Activated CD4-positive, alpha-beta memory T cell treated with anti-CD3 and anti-CD28 coated beads, Interleukin-2, amount 10 ng/mL, durations not matched to agents 7 days and 5 days (primary cell): ENCODE data around the gene DGCR8. TPM values are rescaled to one million over a fixed set of nuclear protein-coding genes. Genes with fewer than 3 reads are reported as not detected.

Experiments
- CTCF ChIA-PET: fragments of 350-600 bp; sonication (Branson Sonifier 250); formaldehyde crosslinking; loops from one replicate; lab custom pipeline; 2021; ENCODE audit warnings: antibody characterized with exemption, inconsistent platforms; lab: Charles Lee
- POLR2A ChIA-PET: fragments of 350-600 bp; sonication (Branson Sonifier 250); formaldehyde crosslinking; loops from one replicate; lab custom pipeline; 2021; ENCODE audit warnings: antibody characterized with exemption; lab: Charles Lee
- DNase-seq: peaks from one replicate; pipeline ENCODE4 v3.0.0-alpha.2; 2020
- H3K27ac Mint-ChIP-seq: one replicate; pipeline ENCODE4 v1.8.0; 2021; ENCODE audit warnings: mild to moderate bottlenecking, mixed read lengths
- H3K27me3 Mint-ChIP-seq: one replicate; pipeline ENCODE4 v1.8.0; 2021; ENCODE audit warnings: mixed read lengths
- H3K36me3 Mint-ChIP-seq: one replicate; pipeline ENCODE4 v1.8.0; 2021; ENCODE audit warnings: low read depth, mixed read lengths
- H3K4me1 Mint-ChIP-seq: one replicate; pipeline ENCODE4 v1.8.0; 2021; ENCODE audit warnings: mixed read lengths
- H3K4me3 Mint-ChIP-seq: one replicate; pipeline ENCODE4 v1.8.0; 2021; ENCODE audit warnings: mild to moderate bottlenecking, mixed read lengths
- H3K9me3 Mint-ChIP-seq: one replicate; pipeline ENCODE4 v1.8.0; 2021; ENCODE audit warnings: mixed read lengths
- total RNA-seq, 2 experiments: library from RNA; stranded (reverse); gene quantifications; one replicate each; pipeline ENCODE4 v1.2.3, GENCODE V29; 2021

DGCR8 gene
- total RNA-seq, 2 experiments from 2014 or later, result 40.4 to 41.1 TPM

DNA sequence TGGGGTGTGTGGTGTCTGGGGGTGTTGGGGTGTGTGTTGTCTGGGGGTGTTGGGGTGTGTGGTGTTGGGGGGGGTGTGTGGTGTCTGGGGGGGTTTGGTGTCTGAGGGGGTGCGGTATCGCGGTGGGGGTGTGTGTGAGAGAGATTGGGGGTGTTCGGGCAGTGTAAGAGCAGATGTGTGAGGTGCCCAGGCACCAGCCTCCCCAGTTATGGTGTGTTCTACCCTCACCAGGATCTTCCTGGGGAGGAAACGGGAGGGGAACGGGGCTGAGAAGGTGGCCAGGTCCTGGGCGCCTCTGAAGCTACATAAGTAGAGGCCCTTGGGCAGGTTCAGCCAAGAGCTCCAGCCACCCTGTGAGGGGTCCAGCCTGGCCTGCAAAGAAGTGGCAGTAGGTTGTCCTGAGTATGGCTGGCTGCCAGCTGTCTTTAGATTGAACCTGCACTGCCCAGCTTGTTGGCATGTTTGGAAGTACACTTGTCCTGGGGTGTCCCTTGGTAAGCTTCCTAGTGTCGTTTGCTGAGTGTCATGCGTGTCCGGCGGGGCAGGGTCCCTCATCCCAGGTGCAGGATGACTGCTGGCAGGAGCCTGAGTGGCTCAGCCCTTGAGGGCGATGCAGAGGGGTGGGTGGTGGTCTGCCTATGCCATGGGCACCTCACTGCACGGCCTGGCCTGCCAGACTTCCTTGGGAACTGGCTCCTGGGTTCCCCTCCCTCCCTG lies 43.5 kb downstream of the DGCR8 start:
- Mint-ChIP-seq H3K27me3 (no peaks in the 10 kb centered on the region), H3K27ac (no peak overlapping the region), H3K36me3 (peaks cover 67% of the 10 kb centered on the region), H3K4me1 (peaks cover 32% of the 10 kb centered on the region), H3K4me3 (no peak overlapping the region), H3K9me3 (no peaks in the 10 kb centered on the region)
- DNase-seq, result no peak
- ChIA-PET CTCF (no interaction called here), POLR2A (interaction anchor here (1.4 kb wide), 1 partner anchor 11 kb away, joined by 3 read pairs; no protein-coding TSS in a partner anchor)

DNA sequence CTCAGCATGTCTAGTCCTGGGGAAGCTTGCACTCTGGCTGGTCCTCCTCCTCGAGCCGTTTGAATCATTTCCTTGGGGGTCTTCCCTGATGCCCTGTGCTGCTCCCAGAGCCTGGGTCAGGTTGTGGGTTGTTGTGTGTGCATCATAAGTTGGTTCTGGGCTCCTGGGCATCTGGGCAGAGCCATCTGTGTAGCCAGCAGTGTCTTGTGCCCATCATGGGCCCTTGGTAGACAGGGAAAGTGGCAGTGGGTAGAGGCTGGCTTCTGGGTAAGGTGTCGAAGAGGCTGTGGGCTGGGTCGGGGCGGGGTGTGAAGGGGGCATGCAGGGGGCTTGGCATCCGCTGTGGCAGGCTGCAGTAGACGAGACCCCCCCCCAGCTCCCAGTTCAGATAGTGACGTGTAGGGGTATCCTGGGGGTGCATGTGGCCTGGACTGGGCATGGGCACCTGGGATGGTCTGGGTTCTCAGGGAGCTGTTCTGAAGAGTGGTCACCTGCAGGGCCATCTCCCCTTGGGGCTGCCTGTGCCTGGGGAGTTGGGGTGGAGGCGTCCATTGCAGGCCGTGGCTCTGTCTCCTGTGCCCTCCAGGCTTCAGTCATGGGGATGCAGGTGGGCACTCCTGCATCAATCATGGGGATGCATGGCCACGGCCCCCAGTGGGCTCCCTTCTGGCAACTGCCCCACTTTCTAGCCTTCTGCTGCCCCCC lies 44.2 kb downstream of the DGCR8 start:
- DNase-seq, result no peak
- ChIA-PET CTCF (no interaction called here), POLR2A (interaction anchor here (1.0 to 1.4 kb wide), 2 partner anchors 12 to 13 kb away, joined by 3 read pairs; no protein-coding TSS in a partner anchor)
- no peak overlapping the region for H3K4me3 Mint-ChIP-seq
- no peak overlapping the region for H3K27ac Mint-ChIP-seq
- no peaks in the 10 kb centered on the region for H3K27me3 Mint-ChIP-seq
- peaks cover 60% of the 10 kb centered on the region for H3K36me3 Mint-ChIP-seq
- no peaks in the 10 kb centered on the region for H3K9me3 Mint-ChIP-seq
- H3K4me1 Mint-ChIP-seq, result peaks cover 26% of the 10 kb centered on the region

GRCh38 chr22:20125201-20126174 lies 45.4 kb downstream of the DGCR8 start:
- Mint-ChIP-seq H3K4me1 (peaks cover 21% of the 10 kb centered on the region), H3K9me3 (no peaks in the 10 kb centered on the region), H3K27ac (no peak overlapping the region), H3K36me3 (peaks cover 49% of the 10 kb centered on the region), H3K4me3 (no peak overlapping the region), H3K27me3 (no peaks in the 10 kb centered on the region)
- ChIA-PET POLR2A (interaction anchor here (1.0 to 5.7 kb wide), 2 partner anchors 7 to 15 kb away, joined by 3 to 56 read pairs; partner anchors contain the start of genes RANBP1 and TRMT2A), CTCF (no interaction called here)
- no peak for DNase-seq

DNA sequence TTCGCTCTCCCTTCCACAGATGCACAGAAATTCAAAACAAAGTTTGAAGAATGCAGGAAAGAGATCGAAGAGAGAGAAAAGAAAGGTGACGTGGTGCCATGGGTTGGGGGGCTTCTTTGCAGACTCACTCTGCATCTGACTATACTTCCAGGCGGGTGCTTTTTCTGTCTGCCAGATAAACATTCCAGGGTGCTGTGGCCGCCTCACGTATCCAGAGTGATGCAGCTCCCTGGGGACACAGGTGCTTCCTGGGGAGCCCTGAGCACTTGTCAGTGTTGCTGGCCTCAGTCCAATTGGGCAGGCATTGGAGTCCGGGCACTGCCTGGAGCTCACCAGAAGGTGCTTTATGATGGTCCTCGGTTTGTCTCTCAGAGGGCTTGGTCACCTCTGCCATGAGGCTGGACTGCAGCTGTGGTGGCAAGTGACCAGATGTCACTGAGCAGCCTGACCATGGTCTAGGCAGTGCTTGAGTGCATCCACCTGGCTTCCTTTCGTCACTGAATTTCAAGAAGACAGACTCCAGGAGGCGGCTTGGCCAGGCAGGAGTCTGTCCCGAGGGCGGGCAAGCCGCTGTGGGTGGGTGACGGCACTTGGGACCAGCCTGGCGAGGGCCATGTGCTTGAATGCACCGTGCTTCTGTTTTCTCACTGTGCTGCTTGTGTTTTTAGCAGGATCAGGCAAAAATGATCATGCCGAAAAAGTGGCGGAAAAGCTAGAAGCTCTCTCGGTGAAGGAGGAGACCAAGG lies 46.4 kb downstream of the DGCR8 start:
- CTCF ChIA-PET, result no interaction called here
- H3K36me3 Mint-ChIP-seq, result peaks cover 44% of the 10 kb centered on the region
- no peaks in the 10 kb centered on the region for H3K9me3 Mint-ChIP-seq
- no peak for DNase-seq
- no peak overlapping the region for H3K27ac Mint-ChIP-seq
- H3K4me3 Mint-ChIP-seq, result no peak overlapping the region
- POLR2A ChIA-PET, result interaction anchor here (5.7 kb wide), 1 partner anchor 8 kb away, joined by 56 read pairs; the partner anchor contains the start of genes RANBP1 and TRMT2A
- no peaks in the 10 kb centered on the region for H3K27me3 Mint-ChIP-seq
- H3K4me1 Mint-ChIP-seq, result peaks cover 20% of the 10 kb centered on the region

GRCh38 chr22:20127318-20127868 lies 47.4 kb downstream of the DGCR8 start:
- peaks cover 12% of the 10 kb centered on the region for H3K4me1 Mint-ChIP-seq
- H3K27me3 Mint-ChIP-seq, result no peaks in the 10 kb centered on the region
- POLR2A ChIA-PET, result interaction anchor here (5.7 kb wide), 1 partner anchor 9 kb away, joined by 56 read pairs; the partner anchor contains the start of genes RANBP1 and TRMT2A
- H3K36me3 Mint-ChIP-seq, result peaks cover 35% of the 10 kb centered on the region
- no peak for DNase-seq
- no peak overlapping the region for H3K27ac Mint-ChIP-seq
- no peaks in the 10 kb centered on the region for H3K9me3 Mint-ChIP-seq
- H3K4me3 Mint-ChIP-seq, result no peak overlapping the region
- CTCF ChIA-PET, result no interaction called here

- peaks cover 15% of the 10 kb centered on the region for H3K4me1 Mint-ChIP-seq
- no peak overlapping the region for H3K27ac Mint-ChIP-seq
- peaks cover 34% of the 10 kb centered on the region for H3K36me3 Mint-ChIP-seq
- H3K9me3 Mint-ChIP-seq, result no peaks in the 10 kb centered on the region
- no peaks in the 10 kb centered on the region for H3K27me3 Mint-ChIP-seq
- no peak overlapping the region for H3K4me3 Mint-ChIP-seq
- POLR2A ChIA-PET, result interaction anchor here (5.7 kb wide), 1 partner anchor 10 kb away, joined by 56 read pairs; the partner anchor contains the start of genes RANBP1 and TRMT2A
- CTCF ChIA-PET, result no interaction called here
- no peak for DNase-seq
Measured at GRCh38 chr22:20127869-20128618, 48.0 kb downstream of the DGCR8 start.

GRCh38 chr22:20128619-20128901 lies 48.5 kb downstream of the DGCR8 start:
- H3K4me1 Mint-ChIP-seq, result peaks cover 18% of the 10 kb centered on the region
- no peak overlapping the region for H3K4me3 Mint-ChIP-seq
- H3K27me3 Mint-ChIP-seq, result no peaks in the 10 kb centered on the region
- H3K9me3 Mint-ChIP-seq, result no peaks in the 10 kb centered on the region
- no peak for DNase-seq
- peak overlapping the region; percentile 54 for H3K27ac Mint-ChIP-seq
- peaks cover 34% of the 10 kb centered on the region for H3K36me3 Mint-ChIP-seq
- ChIA-PET POLR2A (interaction anchor here (1.1 to 5.7 kb wide), 2 partner anchors 11 to 104 kb away, joined by 3 to 56 read pairs; partner anchors contain the start of genes RANBP1 and TRMT2A), CTCF (no interaction called here)

GRCh38 chr22:20128902-20129746 lies 49.1 kb downstream of the DGCR8 start:
- peaks cover 29% of the 10 kb centered on the region for H3K36me3 Mint-ChIP-seq
- ChIA-PET CTCF (interaction anchor here (0.9 to 2.2 kb wide), 3 partner anchors 11 to 155 kb away, joined by 3 to 11 read pairs (median 4); partner anchors contain the start of gene TRMT2A), POLR2A (interaction anchor here (1.1 to 5.7 kb wide), 2 partner anchors 11 to 105 kb away, joined by 3 to 56 read pairs; partner anchors contain the start of genes RANBP1 and TRMT2A)
- H3K27ac Mint-ChIP-seq, result peak overlapping the region; percentile 54
- peaks cover 20% of the 10 kb centered on the region for H3K4me1 Mint-ChIP-seq
- peak; percentile 64 for DNase-seq
- no peak overlapping the region for H3K4me3 Mint-ChIP-seq
- no peaks in the 10 kb centered on the region for H3K9me3 Mint-ChIP-seq
- H3K27me3 Mint-ChIP-seq, result no peaks in the 10 kb centered on the region

DNA sequence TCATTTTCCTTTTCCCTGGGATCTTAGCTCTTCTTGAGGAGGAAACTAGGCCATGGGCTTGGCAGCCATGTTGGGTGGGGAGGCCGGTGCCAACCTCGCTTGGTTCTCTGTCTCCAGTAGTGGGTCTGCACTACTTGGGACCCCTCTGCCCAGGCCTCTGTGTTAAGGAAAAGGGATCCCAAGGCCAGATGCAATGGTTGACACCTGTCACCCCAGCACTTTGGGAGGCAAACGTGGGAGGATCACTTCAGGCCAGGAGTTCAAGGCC lies 49.6 kb downstream of the DGCR8 start:
- H3K36me3 Mint-ChIP-seq, result peaks cover 27% of the 10 kb centered on the region
- H3K27me3 Mint-ChIP-seq, result no peaks in the 10 kb centered on the region
- CTCF ChIA-PET, result interaction anchor here (0.9 to 2.2 kb wide), 3 partner anchors 12 to 156 kb away, joined by 3 to 11 read pairs (median 4); partner anchors contain the start of gene TRMT2A
- H3K9me3 Mint-ChIP-seq, result no peaks in the 10 kb centered on the region
- no peak overlapping the region for H3K4me3 Mint-ChIP-seq
- no peak overlapping the region for H3K27ac Mint-ChIP-seq
- POLR2A ChIA-PET, result interaction anchor here (1.1 to 5.7 kb wide), 2 partner anchors 12 to 105 kb away, joined by 3 to 56 read pairs; partner anchors contain the start of genes RANBP1 and TRMT2A
- H3K4me1 Mint-ChIP-seq, result peaks cover 20% of the 10 kb centered on the region
- DNase-seq, result no peak

DNA sequence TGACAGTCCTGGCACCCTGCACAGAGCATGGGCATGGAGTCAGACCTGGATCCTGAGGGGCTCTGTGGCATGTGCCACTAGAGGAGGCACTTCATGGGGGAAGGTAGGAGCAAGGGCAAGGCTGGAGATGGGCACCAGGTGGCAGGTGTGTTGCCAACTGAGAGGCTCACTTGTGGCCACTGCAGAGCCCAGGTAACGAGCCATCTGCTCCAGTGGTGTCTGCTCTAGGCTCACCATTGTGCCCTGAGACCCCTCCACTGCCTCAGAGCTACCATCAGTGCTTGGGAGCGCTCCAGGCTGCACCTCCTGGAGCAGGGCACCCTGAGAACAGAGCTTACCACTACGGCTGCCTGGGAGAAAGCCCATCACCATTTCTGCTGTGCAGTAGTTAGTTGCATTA lies 50.3 kb downstream of the DGCR8 start:
- ChIA-PET POLR2A (interaction anchor here (1.0 to 5.7 kb wide), 4 partner anchors 9 to 29 kb away, joined by 3 to 56 read pairs (median 3); partner anchors contain the start of genes RANBP1 and TRMT2A), CTCF (interaction anchor here (0.6 to 2.2 kb wide), 3 partner anchors 13 to 129 kb away, joined by 3 to 11 read pairs (median 4); partner anchors contain the start of gene TRMT2A)
- Mint-ChIP-seq H3K9me3 (no peaks in the 10 kb centered on the region), H3K27me3 (no peaks in the 10 kb centered on the region), H3K4me3 (peak overlapping the region; percentile 46), H3K36me3 (peaks cover 22% of the 10 kb centered on the region), H3K27ac (no peak overlapping the region), H3K4me1 (peaks cover 20% of the 10 kb centered on the region)
- no peak for DNase-seq
